ENCODE measurements around the gene GFRA1. TPM values are rescaled to one million over a fixed set of nuclear protein-coding genes. Genes with fewer than 3 reads are reported as not detected.

The GFRA1 gene
- polyA plus RNA-seq, 3 donors = not detected

DNA sequence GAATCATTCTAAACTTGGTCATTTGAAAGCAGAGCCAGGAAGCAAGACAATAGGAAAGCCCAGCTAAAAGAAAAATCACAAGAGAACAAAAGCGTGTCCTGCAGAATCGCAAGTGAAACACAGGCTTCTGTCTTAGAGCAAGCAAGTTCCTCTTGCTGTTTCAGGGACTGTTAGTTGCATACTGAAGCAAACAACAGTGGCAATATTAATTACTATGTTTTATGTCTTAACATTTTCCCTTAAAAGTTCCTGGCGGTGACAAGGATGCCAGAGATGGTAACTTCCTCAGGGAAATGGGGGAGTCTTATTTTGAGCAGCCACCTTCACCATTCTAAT is 217.1 kb downstream of the GFRA1 start:
- no peak overlapping the region for H3K4me3 ChIP-seq (replicated peaks in 1 of 3; ENCODE audit: low read depth in 2 of 3, low read length in 3 of 3)
- no peaks in the 10 kb centered on the region for H3K36me3 Mint-ChIP-seq
- no peak overlapping the region for H3K27ac Mint-ChIP-seq
- H3K4me1 Mint-ChIP-seq = no peaks in the 10 kb centered on the region
- H2AFZ ChIP-seq (ENCODE audit: insufficient read depth, low read depth, low read length, poor library complexity, severe bottlenecking) = no peak overlapping the region
- H3K4me2 ChIP-seq (replicated peaks; ENCODE audit: extremely low read depth, low read length, poor library complexity, severe bottlenecking) = no peak overlapping the region
- peaks cover 0 to 7% (median 0%) of the 10 kb centered on the region in 7 donors for H3K9me3 Mint-ChIP-seq
- no peaks in the 10 kb centered on the region for H3K4me1 ChIP-seq (ENCODE audit: control insufficient read depth in 1 of 2, insufficient read depth in 2 of 2, low read length in 2 of 2)
- intact Hi-C loops (cut with micrococcal nuclease) = no loop called here
- no peaks in the 10 kb centered on the region for H3K27me3 ChIP-seq (ENCODE audit: control insufficient read depth in 2 of 2, insufficient read depth in 2 of 2, low read length in 2 of 2)
- H3K79me2 ChIP-seq (ENCODE audit: insufficient read depth, low read length) = no peaks in the 10 kb centered on the region
- H3K4me3 Mint-ChIP-seq = no peak overlapping the region
- WGBS (ENCODE audit: insufficient coverage) = 95% methylated on average over 2 of the region's 3 CpGs
- H3K27ac ChIP-seq (ENCODE audit: low read depth in 1 of 2, low read length in 2 of 2) = no peak overlapping the region
- H3K36me3 ChIP-seq (replicated peaks in 1 of 2; ENCODE audit: control insufficient read depth in 1 of 2, insufficient read depth in 2 of 2, low read length in 2 of 2) = no peaks in the 10 kb centered on the region
- H3K9me3 ChIP-seq (replicated peaks in 1 of 2; ENCODE audit: control insufficient read depth in 1 of 2, insufficient read depth in 1 of 2, low read length in 2 of 2) = no peaks in the 10 kb centered on the region
- DNase-seq = no peak
- no peak for TF ChIP-seq CTCF (IDR thresholded peaks at IDR 0.05)
- H3K27me3 Mint-ChIP-seq (ENCODE audit: low read depth in 3 of 3) = peaks cover 0 to 2% (median 1%) of the 10 kb centered on the region in 3 donors
- H4K20me1 ChIP-seq (ENCODE audit: insufficient read depth, low read length) = no peaks in the 10 kb centered on the region
- H3K9ac ChIP-seq (ENCODE audit: insufficient read depth, low read length, poor library complexity, severe bottlenecking) = no peak overlapping the region

DNA sequence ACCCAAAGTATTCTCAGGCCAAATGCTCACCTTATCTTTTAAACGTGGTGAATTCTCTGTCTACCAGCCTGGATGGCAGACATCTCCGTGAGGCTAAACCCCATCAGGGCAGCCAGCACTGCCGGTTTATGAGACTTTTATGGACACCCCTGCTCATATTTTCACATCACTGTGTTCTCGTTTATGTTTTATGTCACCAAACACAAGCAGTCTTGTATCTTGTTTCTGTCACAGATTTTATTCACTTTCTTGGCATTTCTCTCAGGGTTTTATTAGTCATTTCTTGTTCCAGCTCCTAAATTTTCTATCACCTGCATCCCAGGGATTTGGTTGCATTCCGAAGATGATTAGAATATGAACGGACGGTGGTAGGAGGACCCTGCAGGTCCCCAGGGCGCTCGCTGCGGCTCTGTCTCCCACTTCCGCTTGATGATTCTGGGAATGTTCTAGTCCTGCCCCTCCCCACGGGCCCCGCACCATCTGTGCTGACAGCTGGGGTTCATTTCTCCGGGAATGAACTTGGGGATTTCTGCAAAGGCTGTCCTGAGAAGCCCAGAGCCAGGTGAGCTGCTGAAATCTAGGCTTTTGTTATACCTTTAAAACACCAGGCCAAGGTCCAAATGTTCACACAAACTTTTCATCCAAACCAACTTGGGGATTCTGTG is 217.6 kb downstream of the GFRA1 start:
- intact Hi-C loops (cut with micrococcal nuclease) = no loop called here
- H4K20me1 ChIP-seq (ENCODE audit: insufficient read depth, low read length) = no peaks in the 10 kb centered on the region
- no peak overlapping the region for H3K4me3 ChIP-seq (replicated peaks in 1 of 3; ENCODE audit: low read depth in 2 of 3, low read length in 3 of 3)
- TF ChIP-seq CTCF (IDR thresholded peaks at IDR 0.05) = no peak
- 87% methylated on average over 12 of the region's 14 CpGs for WGBS (ENCODE audit: insufficient coverage)
- H3K27me3 ChIP-seq (ENCODE audit: control insufficient read depth in 2 of 2, insufficient read depth in 2 of 2, low read length in 2 of 2) = no peaks in the 10 kb centered on the region
- no peak for DNase-seq
- no peaks in the 10 kb centered on the region for H3K9me3 ChIP-seq (replicated peaks in 1 of 2; ENCODE audit: control insufficient read depth in 1 of 2, insufficient read depth in 1 of 2, low read length in 2 of 2)
- H2AFZ ChIP-seq (ENCODE audit: insufficient read depth, low read depth, low read length, poor library complexity, severe bottlenecking) = no peak overlapping the region
- H3K4me2 ChIP-seq (replicated peaks; ENCODE audit: extremely low read depth, low read length, poor library complexity, severe bottlenecking) = no peak overlapping the region
- Mint-ChIP-seq H3K4me1 (no peaks in the 10 kb centered on the region), H3K36me3 (no peaks in the 10 kb centered on the region), H3K27me3 (ENCODE audit: low read depth in 3 of 3) (peaks cover 0 to 3% (median 1%) of the 10 kb centered on the region in 3 donors), H3K27ac (no peak overlapping the region), H3K4me3 (no peak overlapping the region), H3K9me3 (peaks cover 0 to 6% (median 2%) of the 10 kb centered on the region in 7 donors)
- H3K79me2 ChIP-seq (ENCODE audit: insufficient read depth, low read length) = no peaks in the 10 kb centered on the region
- H3K4me1 ChIP-seq (ENCODE audit: control insufficient read depth in 1 of 2, insufficient read depth in 2 of 2, low read length in 2 of 2) = no peaks in the 10 kb centered on the region
- no peak overlapping the region for H3K9ac ChIP-seq (ENCODE audit: insufficient read depth, low read length, poor library complexity, severe bottlenecking)
- no peak overlapping the region for H3K27ac ChIP-seq (ENCODE audit: low read depth in 1 of 2, low read length in 2 of 2)
- H3K36me3 ChIP-seq (replicated peaks in 1 of 2; ENCODE audit: control insufficient read depth in 1 of 2, insufficient read depth in 2 of 2, low read length in 2 of 2) = no peaks in the 10 kb centered on the region

Data from CD14-positive monocyte (primary cell).